WTC11 (cell line): ENCODE measurements around the gene RAI14. TPM values are rescaled to one million over a fixed set of nuclear protein-coding genes. Genes with fewer than 3 reads are reported as not detected.

Source experiments
- ATAC-seq: fragments of 200-7000 bp; cut with Tn5 transposase; 2 replicates; pipeline ENCODE4 v1.10.0; 2021; ENCODE audit warnings: mild to moderate bottlenecking, moderate library complexity
- CTCF ChIA-PET: fragments of 300-600 bp; sonication (Branson Sonifier 250); formaldehyde crosslinking; loops from one replicate; lab custom pipeline; 2021; ENCODE audit warnings: antibody characterized with exemption; lab: Charles Lee
- POLR2A ChIA-PET: fragments of 350-600 bp; sonication (Branson Sonifier 250); formaldehyde crosslinking; loops from one replicate; lab custom pipeline; 2021; ENCODE audit warnings: antibody characterized with exemption; lab: Charles Lee
- DNase-seq: peaks from one replicate; pipeline ENCODE4 v3.0.0; 2021; ENCODE audit warnings: low spot score
- H3K27ac Mint-ChIP-seq: 2 replicates; pipeline ENCODE4 v1.8.0; 2021; ENCODE audit warnings: mixed read lengths
- H3K27me3 Mint-ChIP-seq: 2 replicates; pipeline ENCODE4 v1.8.0; 2021; ENCODE audit warnings: low read depth, mild to moderate bottlenecking, moderate library complexity, mixed read lengths
- H3K36me3 Mint-ChIP-seq: 2 replicates; pipeline ENCODE4 v1.8.0; 2021; ENCODE audit warnings: mixed read lengths
- H3K4me1 Mint-ChIP-seq: 2 replicates; pipeline ENCODE4 v1.8.0; 2022; ENCODE audit warnings: mixed read lengths
- H3K4me3 Mint-ChIP-seq: 2 replicates; pipeline ENCODE4 v1.8.0; 2021; ENCODE audit warnings: mild to moderate bottlenecking, moderate library complexity, mixed read lengths
- H3K9me3 Mint-ChIP-seq: 2 replicates; pipeline ENCODE4 v1.8.0; 2021; ENCODE audit warnings: mixed read lengths
- ATF1 ChIP-seq: sonication (generic); formaldehyde crosslinking; IDR thresholded peaks from 2 replicates; pipeline ENCODE4 v1.8.1; 2023; ENCODE audit warnings: mild to moderate bottlenecking, moderate library complexity, missing genetic modification reagents
- CBFB ChIP-seq: sonication (generic); formaldehyde crosslinking; IDR thresholded peaks from 2 replicates; pipeline ENCODE4 v1.8.1; 2022; ENCODE audit warnings: mild to moderate bottlenecking, low read depth, missing genetic modification reagents
- CREB1 ChIP-seq: sonication (generic); formaldehyde crosslinking; IDR thresholded peaks from 2 replicates; pipeline ENCODE4 v1.8.0; 2023; ENCODE audit warnings: mild to moderate bottlenecking, missing genetic modification reagents
- ELF4 ChIP-seq: sonication (generic); formaldehyde crosslinking; IDR thresholded peaks from 2 replicates; pipeline ENCODE4 v1.8.1; 2022; ENCODE audit warnings: low read depth, mild to moderate bottlenecking, moderate library complexity, missing genetic modification reagents
- EMX1 ChIP-seq: fragments of 250-450 bp; sonication (Bioruptor Pico); IDR thresholded peaks from 2 replicates; pipeline ENCODE4 v1.8.0; 2021; ENCODE audit warnings: mild to moderate bottlenecking
- FOXP1 ChIP-seq: sonication (generic); formaldehyde crosslinking; IDR thresholded peaks from 2 replicates; pipeline ENCODE4 v1.8.0; 2022; ENCODE audit warnings: missing genetic modification reagents, mild to moderate bottlenecking, moderate library complexity, borderline replicate concordance
- JUN ChIP-seq: sonication (generic); formaldehyde crosslinking; IDR thresholded peaks from 2 replicates; pipeline ENCODE4 v1.8.0; 2023; ENCODE audit warnings: mild to moderate bottlenecking, missing genetic modification reagents
- KAT7 ChIP-seq: sonication (generic); formaldehyde crosslinking; IDR thresholded peaks from 2 replicates; pipeline ENCODE4 v1.8.1; 2023; ENCODE audit warnings: missing genetic modification reagents, mild to moderate bottlenecking, borderline replicate concordance
- NFATC4 ChIP-seq: fragments of 250-450 bp; sonication (Bioruptor Pico); IDR thresholded peaks from 2 replicates; pipeline ENCODE4 v1.9.0; 2021; ENCODE audit warnings: mild to moderate bottlenecking
- NR1H2 ChIP-seq: sonication (generic); formaldehyde crosslinking; IDR thresholded peaks from 2 replicates; pipeline ENCODE4 v1.9.0; 2021; ENCODE audit warnings: mild to moderate bottlenecking, moderate library complexity, missing genetic modification reagents
- NR3C1 ChIP-seq: sonication (generic); formaldehyde crosslinking; conservative IDR thresholded peaks from 2 replicates; pipeline ENCODE4 v1.8.1; 2023; ENCODE audit warnings: low read depth, mild to moderate bottlenecking, missing genetic modification reagents
- RELA ChIP-seq: sonication (generic); formaldehyde crosslinking; IDR thresholded peaks from 2 replicates; pipeline ENCODE4 v1.8.1; 2022; ENCODE audit warnings: missing genetic modification reagents, mild to moderate bottlenecking, borderline replicate concordance
- SMAD3 ChIP-seq: sonication (generic); formaldehyde crosslinking; IDR thresholded peaks from 2 replicates; pipeline ENCODE4 v1.8.0; 2022; ENCODE audit warnings: missing genetic modification reagents, mild to moderate bottlenecking, borderline replicate concordance
- SP1 ChIP-seq: sonication (generic); formaldehyde crosslinking; conservative IDR thresholded peaks from 2 replicates; pipeline ENCODE4 v1.8.1; 2022; ENCODE audit warnings: missing genetic modification reagents
- TEAD1 ChIP-seq: sonication (generic); formaldehyde crosslinking; IDR thresholded peaks from 2 replicates; pipeline ENCODE4 v1.8.0; 2022; ENCODE audit warnings: mild to moderate bottlenecking, missing genetic modification reagents
- ZNF219 ChIP-seq: sonication (generic); formaldehyde crosslinking; IDR thresholded peaks from 2 replicates; pipeline ENCODE4 v1.8.0; 2023; ENCODE audit warnings: missing genetic modification reagents, mild to moderate bottlenecking, borderline replicate concordance
- ZNF416 ChIP-seq: fragments of 250-450 bp; sonication (Bioruptor Pico); IDR thresholded peaks from 2 replicates; pipeline ENCODE4 v1.9.0; 2021; ENCODE audit warnings: mild to moderate bottlenecking, inconsistent platforms
- total RNA-seq: library from RNA; stranded (reverse); gene quantifications from 3 replicates; pipeline ENCODE4 v1.2.3, GENCODE V29; 2021
- TF ChIP-seq, protein P1 (sequence below): fragments of 200-600 bp; IDR thresholded peaks from 2 replicates; pipeline ENCODE4 v1.8.0; 2022; ENCODE audit warnings: antibody characterized with exemption
- TF ChIP-seq, protein P2 (sequence below): fragments of 250-450 bp; sonication (Bioruptor Pico); IDR thresholded peaks from 2 replicates; pipeline ENCODE4 v1.9.0; 2021; ENCODE audit warnings: mild to moderate bottlenecking
- TF ChIP-seq, protein P3 (sequence below): sonication (generic); formaldehyde crosslinking; IDR thresholded peaks from 2 replicates; pipeline ENCODE4 v1.8.0; 2023; ENCODE audit warnings: missing genetic modification reagents
- TF ChIP-seq, protein P4 (sequence below): sonication (generic); formaldehyde crosslinking; IDR thresholded peaks from 2 replicates; pipeline ENCODE4 v1.8.0; 2022; ENCODE audit warnings: mild to moderate bottlenecking, missing genetic modification reagents
- TF ChIP-seq, protein P5 (sequence below): sonication (generic); formaldehyde crosslinking; IDR thresholded peaks from 2 replicates; pipeline ENCODE4 v1.8.1; 2022; ENCODE audit warnings: missing genetic modification reagents, borderline replicate concordance
- TF ChIP-seq, protein P6 (sequence below): sonication (generic); formaldehyde crosslinking; IDR thresholded peaks from 2 replicates; pipeline ENCODE4 v1.8.1; 2023; ENCODE audit warnings: mild to moderate bottlenecking, moderate library complexity, missing genetic modification reagents

RAI14 gene
- total RNA-seq, 1 experiment from 2014 or later: 185 TPM

DNA sequence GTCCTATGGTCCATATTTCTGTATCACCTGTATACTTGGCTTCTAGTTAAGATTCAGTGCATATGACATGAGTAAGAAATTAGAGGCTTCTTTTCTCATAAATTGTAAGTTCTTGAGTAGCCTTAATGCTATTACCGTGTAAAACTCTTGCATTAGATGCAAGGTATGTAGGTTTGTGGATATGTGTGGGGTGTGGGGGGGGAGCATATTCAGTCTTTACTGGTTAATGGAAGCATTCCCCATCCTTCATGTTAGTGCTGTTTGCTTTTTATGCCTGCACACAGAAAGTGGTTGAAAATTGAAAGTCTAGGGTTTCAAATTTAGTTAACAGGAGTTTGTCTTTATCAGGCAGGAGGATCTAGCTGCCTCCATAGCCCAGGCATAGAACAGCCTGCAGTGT lies 16.1 kb downstream of the RAI14 start:
- ChIA-PET CTCF (no interaction called here), POLR2A (no interaction called here)
- Mint-ChIP-seq H3K4me1 (peaks cover 69% of the 10 kb centered on the region), H3K36me3 (peaks cover 12% of the 10 kb centered on the region), H3K27me3 (no peaks in the 10 kb centered on the region), H3K4me3 (no peak overlapping the region), H3K9me3 (no peaks in the 10 kb centered on the region), H3K27ac (no peak overlapping the region)
- no peak for ATAC-seq
- no peak for TF ChIP-seq ATF1 (CRISPR knock-in tag)
- TF ChIP-seq EMX1 (CRISPR knock-in tag): no peak
- TF ChIP-seq, protein P1, sequence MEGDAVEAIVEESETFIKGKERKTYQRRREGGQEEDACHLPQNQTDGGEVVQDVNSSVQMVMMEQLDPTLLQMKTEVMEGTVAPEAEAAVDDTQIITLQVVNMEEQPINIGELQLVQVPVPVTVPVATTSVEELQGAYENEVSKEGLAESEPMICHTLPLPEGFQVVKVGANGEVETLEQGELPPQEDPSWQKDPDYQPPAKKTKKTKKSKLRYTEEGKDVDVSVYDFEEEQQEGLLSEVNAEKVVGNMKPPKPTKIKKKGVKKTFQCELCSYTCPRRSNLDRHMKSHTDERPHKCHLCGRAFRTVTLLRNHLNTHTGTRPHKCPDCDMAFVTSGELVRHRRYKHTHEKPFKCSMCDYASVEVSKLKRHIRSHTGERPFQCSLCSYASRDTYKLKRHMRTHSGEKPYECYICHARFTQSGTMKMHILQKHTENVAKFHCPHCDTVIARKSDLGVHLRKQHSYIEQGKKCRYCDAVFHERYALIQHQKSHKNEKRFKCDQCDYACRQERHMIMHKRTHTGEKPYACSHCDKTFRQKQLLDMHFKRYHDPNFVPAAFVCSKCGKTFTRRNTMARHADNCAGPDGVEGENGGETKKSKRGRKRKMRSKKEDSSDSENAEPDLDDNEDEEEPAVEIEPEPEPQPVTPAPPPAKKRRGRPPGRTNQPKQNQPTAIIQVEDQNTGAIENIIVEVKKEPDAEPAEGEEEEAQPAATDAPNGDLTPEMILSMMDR: no peak
- TF ChIP-seq NR3C1: no peak
- TF ChIP-seq, protein P2, sequence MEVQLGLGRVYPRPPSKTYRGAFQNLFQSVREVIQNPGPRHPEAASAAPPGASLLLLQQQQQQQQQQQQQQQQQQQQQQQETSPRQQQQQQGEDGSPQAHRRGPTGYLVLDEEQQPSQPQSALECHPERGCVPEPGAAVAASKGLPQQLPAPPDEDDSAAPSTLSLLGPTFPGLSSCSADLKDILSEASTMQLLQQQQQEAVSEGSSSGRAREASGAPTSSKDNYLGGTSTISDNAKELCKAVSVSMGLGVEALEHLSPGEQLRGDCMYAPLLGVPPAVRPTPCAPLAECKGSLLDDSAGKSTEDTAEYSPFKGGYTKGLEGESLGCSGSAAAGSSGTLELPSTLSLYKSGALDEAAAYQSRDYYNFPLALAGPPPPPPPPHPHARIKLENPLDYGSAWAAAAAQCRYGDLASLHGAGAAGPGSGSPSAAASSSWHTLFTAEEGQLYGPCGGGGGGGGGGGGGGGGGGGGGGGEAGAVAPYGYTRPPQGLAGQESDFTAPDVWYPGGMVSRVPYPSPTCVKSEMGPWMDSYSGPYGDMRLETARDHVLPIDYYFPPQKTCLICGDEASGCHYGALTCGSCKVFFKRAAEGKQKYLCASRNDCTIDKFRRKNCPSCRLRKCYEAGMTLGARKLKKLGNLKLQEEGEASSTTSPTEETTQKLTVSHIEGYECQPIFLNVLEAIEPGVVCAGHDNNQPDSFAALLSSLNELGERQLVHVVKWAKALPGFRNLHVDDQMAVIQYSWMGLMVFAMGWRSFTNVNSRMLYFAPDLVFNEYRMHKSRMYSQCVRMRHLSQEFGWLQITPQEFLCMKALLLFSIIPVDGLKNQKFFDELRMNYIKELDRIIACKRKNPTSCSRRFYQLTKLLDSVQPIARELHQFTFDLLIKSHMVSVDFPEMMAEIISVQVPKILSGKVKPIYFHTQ (CRISPR knock-in tag): no peak
- TF ChIP-seq, all 79 proteins: peak for 0
- DNase-seq: no peak

DNA sequence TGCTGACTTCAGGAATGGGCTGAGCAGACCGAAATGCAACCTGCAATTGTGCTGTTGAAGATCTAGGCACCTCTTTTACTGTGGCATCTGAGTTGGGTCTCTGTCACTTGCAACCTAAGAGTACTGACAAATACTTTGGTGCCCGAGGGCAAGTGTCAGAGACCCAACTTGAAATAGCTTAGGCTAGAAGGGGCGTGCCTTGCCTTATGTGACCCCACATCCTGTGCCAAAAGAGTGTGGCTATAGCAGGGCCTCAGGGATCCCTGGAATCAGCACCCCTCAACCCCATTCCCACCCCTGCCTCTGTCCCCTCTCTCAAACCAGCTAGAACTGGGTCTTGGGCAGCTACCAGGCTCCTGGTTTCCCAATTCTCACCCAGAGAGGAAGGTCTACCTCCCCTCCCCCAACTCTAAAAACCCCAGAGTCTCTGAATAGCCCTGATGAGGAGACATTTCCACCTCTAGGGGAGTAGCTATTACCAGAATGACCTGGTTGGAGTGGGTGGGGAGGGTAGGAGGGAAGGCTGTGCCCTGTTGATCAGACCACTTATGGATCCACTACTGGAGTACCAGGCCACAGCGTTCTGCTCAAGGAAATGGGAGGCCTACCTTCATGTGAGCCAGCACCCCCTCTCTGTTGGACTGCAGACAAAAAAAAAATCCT lies 17.5 kb downstream of the RAI14 start:
- Mint-ChIP-seq H3K27ac (peak overlapping the region; percentile 92; the same call in 1 of the 2 replicates), H3K9me3 (no peaks in the 10 kb centered on the region), H3K4me3 (no peak overlapping the region), H3K4me1 (peaks cover 67% of the 10 kb centered on the region), H3K27me3 (no peaks in the 10 kb centered on the region), H3K36me3 (peaks cover 12% of the 10 kb centered on the region)
- peak; percentile 55 for ATAC-seq
- no peak for DNase-seq
- ChIA-PET POLR2A (no interaction called here), CTCF (interaction anchor here (0.7 kb wide), 1 partner anchor 12 kb away, joined by 3 read pairs; no protein-coding TSS in a partner anchor)
- TF ChIP-seq TEAD1 (no peak), CBFB (CRISPR knock-in tag) (no peak), ZNF219 (CRISPR knock-in tag) (no peak), ZNF416 (no peak), ELF4 (CRISPR knock-in tag) (no peak), JUN (CRISPR knock-in tag) (no peak), KAT7 (no peak), NR1H2 (CRISPR knock-in tag) (no peak), SMAD3 (CRISPR knock-in tag) (no peak), SP1 (CRISPR knock-in tag) (no peak), RELA (no peak), CREB1 (CRISPR knock-in tag) (no peak), FOXP1 (no peak), NFATC4 (no peak)
- TF ChIP-seq, protein P3, sequence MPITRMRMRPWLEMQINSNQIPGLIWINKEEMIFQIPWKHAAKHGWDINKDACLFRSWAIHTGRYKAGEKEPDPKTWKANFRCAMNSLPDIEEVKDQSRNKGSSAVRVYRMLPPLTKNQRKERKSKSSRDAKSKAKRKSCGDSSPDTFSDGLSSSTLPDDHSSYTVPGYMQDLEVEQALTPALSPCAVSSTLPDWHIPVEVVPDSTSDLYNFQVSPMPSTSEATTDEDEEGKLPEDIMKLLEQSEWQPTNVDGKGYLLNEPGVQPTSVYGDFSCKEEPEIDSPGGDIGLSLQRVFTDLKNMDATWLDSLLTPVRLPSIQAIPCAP (CRISPR knock-in tag): no peak
- TF ChIP-seq, protein P4, sequence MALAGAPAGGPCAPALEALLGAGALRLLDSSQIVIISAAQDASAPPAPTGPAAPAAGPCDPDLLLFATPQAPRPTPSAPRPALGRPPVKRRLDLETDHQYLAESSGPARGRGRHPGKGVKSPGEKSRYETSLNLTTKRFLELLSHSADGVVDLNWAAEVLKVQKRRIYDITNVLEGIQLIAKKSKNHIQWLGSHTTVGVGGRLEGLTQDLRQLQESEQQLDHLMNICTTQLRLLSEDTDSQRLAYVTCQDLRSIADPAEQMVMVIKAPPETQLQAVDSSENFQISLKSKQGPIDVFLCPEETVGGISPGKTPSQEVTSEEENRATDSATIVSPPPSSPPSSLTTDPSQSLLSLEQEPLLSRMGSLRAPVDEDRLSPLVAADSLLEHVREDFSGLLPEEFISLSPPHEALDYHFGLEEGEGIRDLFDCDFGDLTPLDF (CRISPR knock-in tag): no peak
- TF ChIP-seq, protein P5, sequence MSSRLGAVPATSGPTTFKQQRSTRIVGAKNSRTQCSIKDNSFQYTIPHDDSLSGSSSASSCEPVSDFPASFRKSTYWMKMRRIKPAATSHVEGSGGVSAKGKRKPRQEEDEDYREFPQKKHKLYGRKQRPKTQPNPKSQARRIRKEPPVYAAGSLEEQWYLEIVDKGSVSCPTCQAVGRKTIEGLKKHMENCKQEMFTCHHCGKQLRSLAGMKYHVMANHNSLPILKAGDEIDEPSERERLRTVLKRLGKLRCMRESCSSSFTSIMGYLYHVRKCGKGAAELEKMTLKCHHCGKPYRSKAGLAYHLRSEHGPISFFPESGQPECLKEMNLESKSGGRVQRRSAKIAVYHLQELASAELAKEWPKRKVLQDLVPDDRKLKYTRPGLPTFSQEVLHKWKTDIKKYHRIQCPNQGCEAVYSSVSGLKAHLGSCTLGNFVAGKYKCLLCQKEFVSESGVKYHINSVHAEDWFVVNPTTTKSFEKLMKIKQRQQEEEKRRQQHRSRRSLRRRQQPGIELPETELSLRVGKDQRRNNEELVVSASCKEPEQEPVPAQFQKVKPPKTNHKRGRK (CRISPR knock-in tag): no peak
- TF ChIP-seq, protein P6, sequence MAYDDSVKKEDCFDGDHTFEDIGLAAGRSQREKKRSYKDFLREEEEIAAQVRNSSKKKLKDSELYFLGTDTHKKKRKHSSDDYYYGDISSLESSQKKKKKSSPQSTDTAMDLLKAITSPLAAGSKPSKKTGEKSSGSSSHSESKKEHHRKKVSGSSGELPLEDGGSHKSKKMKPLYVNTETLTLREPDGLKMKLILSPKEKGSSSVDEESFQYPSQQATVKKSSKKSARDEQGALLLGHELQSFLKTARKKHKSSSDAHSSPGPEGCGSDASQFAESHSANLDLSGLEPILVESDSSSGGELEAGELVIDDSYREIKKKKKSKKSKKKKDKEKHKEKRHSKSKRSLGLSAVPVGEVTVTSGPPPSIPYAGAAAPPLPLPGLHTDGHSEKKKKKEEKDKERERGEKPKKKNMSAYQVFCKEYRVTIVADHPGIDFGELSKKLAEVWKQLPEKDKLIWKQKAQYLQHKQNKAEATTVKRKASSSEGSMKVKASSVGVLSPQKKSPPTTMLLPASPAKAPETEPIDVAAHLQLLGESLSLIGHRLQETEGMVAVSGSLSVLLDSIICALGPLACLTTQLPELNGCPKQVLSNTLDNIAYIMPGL (CRISPR knock-in tag): no peak
